GM18508 (cell line): ENCODE results near the gene CFDP1.

ENCODE experiments used
- ATAC-seq: cut with Tn5 transposase; IDR thresholded peaks from one replicate; pipeline ENCODE4 v1.9.1; 2021; ENCODE audit warnings: moderate number of reproducible peaks; ENCODE audit not compliant: insufficient read depth, unreplicated experiment

CFDP1 gene

GRCh38 chr16:75333721-75334163, 99.6 kb downstream of the CFDP1 start:
- no peak for ATAC-seq

- ATAC-seq: no peak
Observed at GRCh38 chr16:75329943-75330342, 103.4 kb downstream of the CFDP1 start.

GRCh38 chr16:75326333-75326732, 107.0 kb downstream of the CFDP1 start:
- no peak for ATAC-seq

- ATAC-seq: no peak
Observed at GRCh38 chr16:75323933-75324332, 109.4 kb downstream of the CFDP1 start.

- no peak for ATAC-seq
Observed at GRCh38 chr16:75323198-75323597, 110.1 kb downstream of the CFDP1 start.

- ATAC-seq: no peak
Observed at GRCh38 chr16:75322740-75323139, 110.6 kb downstream of the CFDP1 start.

- ATAC-seq: no peak
Observed at GRCh38 chr16:75320435-75320834, 112.9 kb downstream of the CFDP1 start.

GRCh38 chr16:75319513-75320411, 113.5 kb downstream of the CFDP1 start:
- ATAC-seq: peak; percentile 91

GRCh38 chr16:75318737-75319136, 114.6 kb downstream of the CFDP1 start:
- no peak for ATAC-seq

- ATAC-seq: no peak
Observed at GRCh38 chr16:75317532-75317931, 115.8 kb downstream of the CFDP1 start.

GRCh38 chr16:75317101-75317522, 116.2 kb downstream of the CFDP1 start:
- ATAC-seq: no peak

- no peak for ATAC-seq
Observed at GRCh38 chr16:75315539-75316306, 117.6 kb downstream of the CFDP1 start.

GRCh38 chr16:75312875-75313274, 120.4 kb downstream of the CFDP1 start:
- no peak for ATAC-seq

- no peak for ATAC-seq
Observed at GRCh38 chr16:75311383-75311938, 121.8 kb downstream of the CFDP1 start.

GRCh38 chr16:75310541-75310940, 122.8 kb downstream of the CFDP1 start:
- ATAC-seq: no peak

- ATAC-seq: no peak
Observed at GRCh38 chr16:75309899-75310430, 123.3 kb downstream of the CFDP1 start.

GRCh38 chr16:75309156-75309555, 124.1 kb downstream of the CFDP1 start:
- no peak for ATAC-seq

- ATAC-seq: no peak
Observed at GRCh38 chr16:75308011-75308410, 125.3 kb downstream of the CFDP1 start.

GRCh38 chr16:75307506-75307905, 125.8 kb downstream of the CFDP1 start:
- ATAC-seq: no peak

- ATAC-seq: no peak
Observed at GRCh38 chr16:75306099-75306762, 127.1 kb downstream of the CFDP1 start.
